AG10803 (cell line): ENCODE measurements around the gene ERMP1.

ENCODE experiments used
- DNase-seq: peaks from one replicate; pipeline ENCODE4 v3.0.0; 2010; ENCODE audit warnings: low read depth
- H3K4me3 ChIP-seq: 2 replicates; pipeline ENCODE4 v1.5.1; 2011; ENCODE audit warnings: mild to moderate bottlenecking, low read length, control low read depth
- TF ChIP-seq, protein P1 (sequence below): conservative IDR thresholded peaks from 2 replicates; pipeline ENCODE4 v1.5.1; 2011; ENCODE audit warnings: mild to moderate bottlenecking, low read length, control low read depth, inconsistent platforms

Gene ERMP1

DNA sequence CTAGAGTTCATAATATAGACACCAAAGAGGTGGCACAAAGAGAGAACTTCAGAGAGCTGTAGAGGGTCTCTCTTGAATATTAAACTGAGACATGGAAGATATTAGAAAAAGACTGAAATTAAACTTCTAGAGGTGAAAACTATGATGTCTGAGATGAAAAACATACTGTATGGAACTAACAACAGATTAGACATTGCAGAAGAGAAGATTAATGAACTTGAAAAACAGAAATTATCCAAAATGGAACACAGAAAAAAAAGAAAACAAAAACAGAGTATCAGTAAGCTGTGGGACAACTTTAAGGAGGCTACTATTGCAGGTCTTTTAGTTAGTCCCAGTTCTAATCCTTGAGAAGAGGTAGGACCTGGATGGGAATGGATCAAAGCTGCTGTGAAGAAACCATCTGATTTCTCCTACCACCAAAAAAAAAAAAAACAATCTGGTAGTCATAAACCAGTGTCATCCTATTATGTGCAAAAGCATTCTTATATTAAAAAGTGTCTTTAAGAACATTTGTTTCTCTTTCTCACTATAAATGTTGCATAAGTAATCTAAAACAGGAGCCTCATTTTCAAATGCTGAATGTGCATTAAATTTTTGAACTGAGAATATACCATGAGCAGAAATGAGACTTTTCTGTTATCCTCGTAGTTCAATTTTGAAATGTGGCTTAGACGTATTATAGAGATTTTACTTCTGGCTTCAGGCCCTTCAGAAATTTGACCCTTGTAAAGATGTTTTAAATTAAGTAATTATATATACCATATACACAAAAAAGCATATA lies 96.2 kb downstream of the ERMP1 start:
- DNase-seq = no peak
- H3K4me3 ChIP-seq = no peak overlapping the region
- TF ChIP-seq, protein P1, sequence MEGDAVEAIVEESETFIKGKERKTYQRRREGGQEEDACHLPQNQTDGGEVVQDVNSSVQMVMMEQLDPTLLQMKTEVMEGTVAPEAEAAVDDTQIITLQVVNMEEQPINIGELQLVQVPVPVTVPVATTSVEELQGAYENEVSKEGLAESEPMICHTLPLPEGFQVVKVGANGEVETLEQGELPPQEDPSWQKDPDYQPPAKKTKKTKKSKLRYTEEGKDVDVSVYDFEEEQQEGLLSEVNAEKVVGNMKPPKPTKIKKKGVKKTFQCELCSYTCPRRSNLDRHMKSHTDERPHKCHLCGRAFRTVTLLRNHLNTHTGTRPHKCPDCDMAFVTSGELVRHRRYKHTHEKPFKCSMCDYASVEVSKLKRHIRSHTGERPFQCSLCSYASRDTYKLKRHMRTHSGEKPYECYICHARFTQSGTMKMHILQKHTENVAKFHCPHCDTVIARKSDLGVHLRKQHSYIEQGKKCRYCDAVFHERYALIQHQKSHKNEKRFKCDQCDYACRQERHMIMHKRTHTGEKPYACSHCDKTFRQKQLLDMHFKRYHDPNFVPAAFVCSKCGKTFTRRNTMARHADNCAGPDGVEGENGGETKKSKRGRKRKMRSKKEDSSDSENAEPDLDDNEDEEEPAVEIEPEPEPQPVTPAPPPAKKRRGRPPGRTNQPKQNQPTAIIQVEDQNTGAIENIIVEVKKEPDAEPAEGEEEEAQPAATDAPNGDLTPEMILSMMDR = no peak

DNA sequence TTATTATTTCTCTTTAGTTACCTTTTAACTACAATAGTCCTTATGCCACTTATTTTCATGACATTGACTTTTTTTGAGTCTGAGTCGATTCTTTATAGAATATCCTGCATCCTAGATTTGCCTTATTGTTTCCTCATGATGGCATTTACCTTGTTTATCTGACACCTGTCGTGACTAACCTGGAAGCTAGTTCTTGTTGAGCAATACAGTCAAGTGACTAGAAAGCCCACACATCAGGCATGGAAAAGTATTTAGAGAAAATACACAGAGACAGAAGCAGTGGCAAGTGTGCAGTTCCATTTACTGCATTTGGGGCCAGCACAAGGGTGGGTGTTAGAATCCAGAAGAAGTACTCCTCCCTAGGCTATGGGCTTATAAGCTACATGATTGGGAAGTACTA lies 97.8 kb downstream of the ERMP1 start:
- TF ChIP-seq, protein P1 = no peak
- DNase-seq = no peak
- no peak overlapping the region for H3K4me3 ChIP-seq
